ENCODE data around the gene SH3RF3.

Gene SH3RF3

GRCh38 chr2:109178968-109179367, 50.0 kb downstream of the SH3RF3 start:
- no peaks in the 10 kb centered on the region for H3K27me3 ChIP-seq (ENCODE audit: insufficient read depth, low read length)
- H2BK5ac ChIP-seq (ENCODE audit: low read depth, low read length, poor library complexity), result no peak overlapping the region
- H2AK5ac ChIP-seq (ENCODE audit: low read length), result no peak overlapping the region
- H4K8ac ChIP-seq (ENCODE audit: low read depth, low read length), result no peak overlapping the region
- H3K79me1 ChIP-seq (ENCODE audit: low read length), result no peaks in the 10 kb centered on the region
- H3K9me3 ChIP-seq (ENCODE audit: insufficient read depth, low read depth, low read length), result peaks cover 1% of the 10 kb centered on the region
- H3K4me2 ChIP-seq (ENCODE audit: low read length), result no peak overlapping the region
- H3K23ac ChIP-seq (ENCODE audit: low read length), result no peak overlapping the region
- no peak for DNase-seq
- H3K27ac ChIP-seq (ENCODE audit: low read depth, low read length), result no peak overlapping the region
- no peak overlapping the region for H2BK12ac ChIP-seq (ENCODE audit: low read length)
- no peak overlapping the region for H2AFZ ChIP-seq (ENCODE audit: insufficient read depth, low read length, poor library complexity)
- H3K36me3 ChIP-seq (ENCODE audit: control insufficient read depth in 1 of 2, insufficient read depth in 2 of 2, low read length in 2 of 2), result no peaks in the 10 kb centered on the region
- no peak overlapping the region for H4K12ac ChIP-seq (ENCODE audit: low read depth, low read length)
- H4K91ac ChIP-seq (ENCODE audit: low read depth, low read length), result no peak overlapping the region
- no peak overlapping the region for H2BK120ac ChIP-seq (ENCODE audit: insufficient read depth, low read length, poor library complexity)
- WGBS (ENCODE audit: extremely low coverage, insufficient coverage, insufficient read length), result no CpG with 5 or more reads among the region's 3 CpGs
- H3K14ac ChIP-seq (ENCODE audit: low read length), result no peak overlapping the region
- no peak overlapping the region for H3K4me3 ChIP-seq (ENCODE audit: low read depth, low read length)
- H3K4ac ChIP-seq (ENCODE audit: low read depth, low read length), result no peak overlapping the region
- no peaks in the 10 kb centered on the region for H3K4me1 ChIP-seq (ENCODE audit: control insufficient read depth in 1 of 2, insufficient read depth in 2 of 2, low read length in 2 of 2)
- H3K9ac ChIP-seq (ENCODE audit: low read length), result no peak overlapping the region
- no peak overlapping the region for H3K18ac ChIP-seq (ENCODE audit: low read length)
- H3K79me2 ChIP-seq (ENCODE audit: control insufficient read depth, insufficient read depth, low read length, poor library complexity), result no peaks in the 10 kb centered on the region

GRCh38 chr2:109180786-109181185, 51.8 kb downstream of the SH3RF3 start:
- Histone ChIP-seq H2BK120ac (ENCODE audit: insufficient read depth, low read length, poor library complexity) (no peak overlapping the region), H3K27ac (ENCODE audit: low read depth, low read length) (no peak overlapping the region), H3K79me1 (ENCODE audit: low read length) (no peaks in the 10 kb centered on the region), H3K9ac (ENCODE audit: low read length) (no peak overlapping the region), H3K14ac (ENCODE audit: low read length) (no peak overlapping the region), H2AFZ (ENCODE audit: insufficient read depth, low read length, poor library complexity) (no peak overlapping the region), H3K4ac (ENCODE audit: low read depth, low read length) (no peak overlapping the region), H3K79me2 (ENCODE audit: control insufficient read depth, insufficient read depth, low read length, poor library complexity) (no peaks in the 10 kb centered on the region), H4K91ac (ENCODE audit: low read depth, low read length) (no peak overlapping the region), H3K4me1 (ENCODE audit: control insufficient read depth in 1 of 2, insufficient read depth in 2 of 2, low read length in 2 of 2) (no peaks in the 10 kb centered on the region), H3K36me3 (ENCODE audit: control insufficient read depth in 1 of 2, insufficient read depth in 2 of 2, low read length in 2 of 2) (no peaks in the 10 kb centered on the region), H2AK5ac (ENCODE audit: low read length) (no peak overlapping the region), H4K12ac (ENCODE audit: low read depth, low read length) (no peak overlapping the region), H4K8ac (ENCODE audit: low read depth, low read length) (no peak overlapping the region), H3K23ac (ENCODE audit: low read length) (no peak overlapping the region), H3K4me2 (ENCODE audit: low read length) (no peak overlapping the region), H3K9me3 (ENCODE audit: insufficient read depth, low read depth, low read length) (peaks cover 1% of the 10 kb centered on the region), H2BK12ac (ENCODE audit: low read length) (no peak overlapping the region), H3K27me3 (ENCODE audit: insufficient read depth, low read length) (no peaks in the 10 kb centered on the region), H2BK5ac (ENCODE audit: low read depth, low read length, poor library complexity) (no peak overlapping the region), H3K4me3 (ENCODE audit: low read depth, low read length) (no peak overlapping the region), H3K18ac (ENCODE audit: low read length) (no peak overlapping the region)
- DNase-seq, result no peak
- WGBS (ENCODE audit: extremely low coverage, insufficient coverage, insufficient read length), result no CpG with 5 or more reads among the region's 3 CpGs

DNA sequence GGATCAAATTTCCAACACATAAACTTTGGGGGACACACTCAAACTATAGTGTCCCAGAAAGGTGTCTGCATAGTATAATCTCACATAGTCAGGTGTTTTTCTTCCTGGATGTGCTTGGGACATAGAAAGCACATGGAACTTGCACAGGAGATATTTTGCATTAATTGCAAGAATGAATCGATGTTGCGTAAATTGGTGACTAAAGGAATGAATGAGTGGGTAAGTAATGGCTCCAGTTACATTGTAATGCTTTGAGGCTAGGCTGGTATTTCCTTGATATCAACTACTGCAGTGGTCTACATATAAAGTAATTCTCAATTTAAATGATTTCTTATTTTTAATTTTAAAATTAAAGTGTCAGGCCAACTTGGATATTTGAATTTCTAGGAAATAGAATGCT, 53.4 kb downstream of the SH3RF3 start:
- H3K36me3 ChIP-seq (ENCODE audit: control insufficient read depth in 1 of 2, insufficient read depth in 2 of 2, low read length in 2 of 2), result no peaks in the 10 kb centered on the region
- H3K4me1 ChIP-seq (ENCODE audit: control insufficient read depth in 1 of 2, insufficient read depth in 2 of 2, low read length in 2 of 2), result no peaks in the 10 kb centered on the region
- H2BK5ac ChIP-seq (ENCODE audit: low read depth, low read length, poor library complexity), result no peak overlapping the region
- H4K91ac ChIP-seq (ENCODE audit: low read depth, low read length), result no peak overlapping the region
- no peak overlapping the region for H2BK12ac ChIP-seq (ENCODE audit: low read length)
- H2AFZ ChIP-seq (ENCODE audit: insufficient read depth, low read length, poor library complexity), result no peak overlapping the region
- no peak overlapping the region for H3K4me3 ChIP-seq (ENCODE audit: low read depth, low read length)
- H3K9me3 ChIP-seq (ENCODE audit: insufficient read depth, low read depth, low read length), result peaks cover 3% of the 10 kb centered on the region
- H3K23ac ChIP-seq (ENCODE audit: low read length), result no peak overlapping the region
- H3K9ac ChIP-seq (ENCODE audit: low read length), result no peak overlapping the region
- no peak for DNase-seq
- no peaks in the 10 kb centered on the region for H3K79me1 ChIP-seq (ENCODE audit: low read length)
- H3K27me3 ChIP-seq (ENCODE audit: insufficient read depth, low read length), result no peaks in the 10 kb centered on the region
- H2AK5ac ChIP-seq (ENCODE audit: low read length), result no peak overlapping the region
- no peak overlapping the region for H4K8ac ChIP-seq (ENCODE audit: low read depth, low read length)
- H3K27ac ChIP-seq (ENCODE audit: low read depth, low read length), result no peak overlapping the region
- no peak overlapping the region for H3K4me2 ChIP-seq (ENCODE audit: low read length)
- no peak overlapping the region for H4K12ac ChIP-seq (ENCODE audit: low read depth, low read length)
- no peak overlapping the region for H2BK120ac ChIP-seq (ENCODE audit: insufficient read depth, low read length, poor library complexity)
- no CpG with 5 or more reads among the region's 2 CpGs for WGBS (ENCODE audit: extremely low coverage, insufficient coverage, insufficient read length)
- no peak overlapping the region for H3K4ac ChIP-seq (ENCODE audit: low read depth, low read length)
- no peaks in the 10 kb centered on the region for H3K79me2 ChIP-seq (ENCODE audit: control insufficient read depth, insufficient read depth, low read length, poor library complexity)
- no peak overlapping the region for H3K14ac ChIP-seq (ENCODE audit: low read length)
- no peak overlapping the region for H3K18ac ChIP-seq (ENCODE audit: low read length)

DNA sequence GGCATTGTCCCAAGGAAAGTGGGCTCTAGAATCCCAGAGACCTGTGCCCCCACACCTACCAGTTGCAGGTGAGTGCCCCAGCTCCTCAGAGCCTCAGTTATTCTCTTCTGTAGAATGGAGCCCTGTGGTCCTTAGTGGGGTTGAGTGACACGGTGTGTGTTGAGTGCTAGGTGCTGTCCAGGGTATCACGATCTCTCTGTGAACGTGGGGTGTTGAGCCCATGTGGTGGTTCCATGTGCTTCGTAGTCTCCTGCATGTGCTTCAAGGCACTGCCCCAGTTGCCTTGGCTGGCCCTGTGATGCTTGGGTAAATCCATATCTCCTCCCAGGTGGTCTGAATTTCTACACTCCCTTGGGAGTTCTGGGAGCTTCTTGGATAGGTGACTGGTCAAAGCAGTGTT, 54.9 kb downstream of the SH3RF3 start:
- H2BK5ac ChIP-seq (ENCODE audit: low read depth, low read length, poor library complexity), result no peak overlapping the region
- no CpG with 5 or more reads among the region's 4 CpGs for WGBS (ENCODE audit: extremely low coverage, insufficient coverage, insufficient read length)

More for the DNA sequence above, 54.9 kb downstream of the SH3RF3 start:
- Histone ChIP-seq H3K79me2 (ENCODE audit: control insufficient read depth, insufficient read depth, low read length, poor library complexity) (no peaks in the 10 kb centered on the region), H3K4me1 (ENCODE audit: control insufficient read depth in 1 of 2, insufficient read depth in 2 of 2, low read length in 2 of 2) (no peaks in the 10 kb centered on the region), H3K18ac (ENCODE audit: low read length) (no peak overlapping the region), H3K4me2 (ENCODE audit: low read length) (no peak overlapping the region), H3K9ac (ENCODE audit: low read length) (no peak overlapping the region), H2BK120ac (ENCODE audit: insufficient read depth, low read length, poor library complexity) (no peak overlapping the region), H3K14ac (ENCODE audit: low read length) (no peak overlapping the region), H3K79me1 (ENCODE audit: low read length) (no peaks in the 10 kb centered on the region), H2BK12ac (ENCODE audit: low read length) (no peak overlapping the region), H2AFZ (ENCODE audit: insufficient read depth, low read length, poor library complexity) (no peak overlapping the region), H3K9me3 (ENCODE audit: insufficient read depth, low read depth, low read length) (peaks cover 3% of the 10 kb centered on the region), H3K4ac (ENCODE audit: low read depth, low read length) (no peak overlapping the region), H2AK5ac (ENCODE audit: low read length) (no peak overlapping the region), H3K4me3 (ENCODE audit: low read depth, low read length) (no peak overlapping the region), H3K36me3 (ENCODE audit: control insufficient read depth in 1 of 2, insufficient read depth in 2 of 2, low read length in 2 of 2) (no peaks in the 10 kb centered on the region), H3K23ac (ENCODE audit: low read length) (no peak overlapping the region), H3K27me3 (ENCODE audit: insufficient read depth, low read length) (no peaks in the 10 kb centered on the region), H4K91ac (ENCODE audit: low read depth, low read length) (no peak overlapping the region), H4K12ac (ENCODE audit: low read depth, low read length) (no peak overlapping the region), H3K27ac (ENCODE audit: low read depth, low read length) (no peak overlapping the region), H4K8ac (ENCODE audit: low read depth, low read length) (no peak overlapping the region)
- no peak for DNase-seq

All from trophoblast cell (in vitro differentiated cells and primary cell).